GM12878 (cell line): ENCODE results near the gene ATP6V1F. TPM values are rescaled to one million over a fixed set of nuclear protein-coding genes. Genes with fewer than 3 reads are reported as not detected.
"Not testable (repeated sequence)": the region's sequence is repeated elsewhere in the genome, so short reads cannot be mapped to it uniquely, and the experiment has no call there.

Experiments
- ATAC-seq: fragments of 200-7000 bp; cut with Tn5 transposase; 3 replicates; pipeline ENCODE4 v1.9.1; 2020; ENCODE audit warnings: mild to moderate bottlenecking, moderate library complexity
- BruUV-seq: library from RNA; stranded (reverse); fragments of 400-500 nt; replicated peaks from 2 replicates; lab custom pipeline; 2021; lab: Mats Ljungman, UMichigan
- CTCF ChIA-PET: fragments of 300-600 bp; sonication (Branson Sonifier 250); formaldehyde crosslinking; extraction: SDS; loops from one replicate; lab custom pipeline; 2021; ENCODE audit warnings: inconsistent platforms; lab: Yijun Ruan, JAX
- POLR2A ChIA-PET: fragments of 350-600 bp; formaldehyde crosslinking; extraction: SDS; loops from one replicate; lab custom pipeline; 2021; ENCODE audit warnings: inconsistent platforms; lab: Charles Lee
- RAD21 ChIA-PET: fragments of 300-600 bp; sonication (Branson Sonifier 250); formaldehyde crosslinking; loops from one replicate; lab custom pipeline; 2023; ENCODE audit warnings: antibody characterized with exemption; ENCODE audit not compliant: unreplicated experiment; lab: Charles Lee
- SMC1A ChIA-PET: fragments of 300-600 bp; sonication (Branson Sonifier 250); formaldehyde crosslinking; loops from one replicate; lab custom pipeline; 2023; ENCODE audit not compliant: unreplicated experiment, uncharacterized antibody; lab: Charles Lee
- DNase-seq: peaks from one replicate; pipeline ENCODE4 v3.0.0-alpha.2; 2011; ENCODE audit warnings: low read depth, low spot score
- FAIRE-seq: peaks from 3 replicates; lab custom pipeline; 2011; peaks lifted over from hg19 to GRCh38; lab: Jason Lieb, UNC
- H2AFZ ChIP-seq: 2 replicates; pipeline ENCODE4 v1.6.0; 2011; ENCODE audit warnings: low read depth, low read length, control low read depth; ENCODE audit not compliant: control insufficient read depth
- H3K27ac ChIP-seq: 2 replicates; pipeline ENCODE4 v1.5.1; 2011; ENCODE audit warnings: control low read depth; ENCODE audit not compliant: control insufficient read depth, insufficient read depth
- H3K27me3 ChIP-seq, 2 experiments: replicated peaks in 1 of 2; 2 replicates each; pipeline versions ENCODE4 v1.6.0 to v1.6.1; 2011; ENCODE audit warnings: low read length in 1 of 2; ENCODE audit not compliant: control insufficient read depth in 2 of 2, insufficient read depth in 2 of 2
- H3K36me3 ChIP-seq, 2 experiments: 2 replicates each; pipeline ENCODE4 v1.5.1; 2011; ENCODE audit warnings: low read length in 1 of 2; ENCODE audit not compliant: control insufficient read depth in 2 of 2, insufficient read depth in 2 of 2
- H3K4me1 ChIP-seq: 2 replicates; pipeline ENCODE4 v1.6.1; 2011; ENCODE audit warnings: mild to moderate bottlenecking, low read length, moderate library complexity, mixed read lengths; ENCODE audit not compliant: control insufficient read depth, insufficient read depth
- H3K4me2 ChIP-seq: 2 replicates; pipeline ENCODE4 v1.6.0; 2011; ENCODE audit warnings: control low read depth; ENCODE audit not compliant: control insufficient read depth, insufficient read depth
- H3K4me3 ChIP-seq: fragments of 200-600 bp; sonication (generic); 2 replicates; pipeline ENCODE4 v1.5.1; 2016
- H3K79me2 ChIP-seq: 2 replicates; pipeline ENCODE4 v1.6.0; 2011; ENCODE audit warnings: low read length; ENCODE audit not compliant: control insufficient read depth, insufficient read depth
- H3K9ac ChIP-seq: 2 replicates; pipeline ENCODE4 v1.8.0; 2011; ENCODE audit warnings: low read length, control low read depth, mixed read lengths; ENCODE audit not compliant: control insufficient read depth, insufficient read depth
- H3K9me3 ChIP-seq: replicated peaks from 3 replicates; pipeline ENCODE4 v1.5.1; 2011; ENCODE audit warnings: mild to moderate bottlenecking, low read length; ENCODE audit not compliant: control insufficient read depth, insufficient read depth
- H4K20me1 ChIP-seq: 2 replicates; pipeline ENCODE4 v1.6.0; 2011; ENCODE audit not compliant: control insufficient read depth, insufficient read depth
- CEBPZ ChIP-seq: fragments of 150-350 bp; IDR thresholded peaks from 2 replicates; pipeline ENCODE4 v1.6.1; 2016; ENCODE audit warnings: low read depth, low read length
- CHD1 ChIP-seq: IDR thresholded peaks from 2 replicates; pipeline ENCODE4 v1.6.1; 2012; ENCODE audit warnings: low read depth, low read length, improper control_type of control experiment
- SUZ12 ChIP-seq: fragments of 200-600 bp; sonication (generic); IDR thresholded peaks from one replicate; pipeline ENCODE4 v1.6.1; 2018; ENCODE audit warnings: antibody characterized with exemption, mild to moderate bottlenecking; ENCODE audit not compliant: unreplicated experiment
- WGBS: methylation state at CpG from one replicate; pipeline ENCODE4 v1.1.6; 2016; ENCODE audit warnings: low lambda C conversion rate; ENCODE audit not compliant: insufficient replicate concordance, insufficient coverage; ENCODE audit errors: missing lambda C conversion rate; 5-methylcytosine and 5-hydroxymethylcytosine counted together
- in situ Hi-C: fragments of 300-500 bp; cut with MboI; formaldehyde crosslinking; loops from 9 replicates; pipeline ENCODE4 v1.14.3; 2018; ENCODE audit warnings: mixed read lengths
- intact Hi-C: fragments of 100-400 bp; cut with micrococcal nuclease; formaldehyde crosslinking; loops from one replicate; pipeline ENCODE4 v1.14.2; 2022; ENCODE audit not compliant: unreplicated experiment
- polyA plus RNA-seq, 11 experiments: library from polyadenylated mRNA; depleted of rRNA in 4 of 11; unstranded in 6 of 11; stranded (reverse) in 5 of 11; fragments of >200 nt; fragmentation: Nextera tagmentation in 4 of 11; fragmentation: Illumina TruSeq in 1 of 11; extraction: Ambion mirVana in 4 of 11; extraction: Trizol in 1 of 11; gene quantifications; 1 replicate in 1 of 11; 2 replicates in 10 of 11; pipeline versions ENCODE4 v1.2.1 to v1.2.3, GENCODE V29; 2011 to 2016; ENCODE audit warnings: inconsistent platforms in 2 of 11, missing spikeins in 2 of 11, low read depth in 1 of 11
- total RNA-seq, 4 experiments: library from RNA; depleted of rRNA in 3 of 4; stranded (reverse); fragments of >200 nt in 3 of 4; fragmentation: Illumina TruSeq in 1 of 4; extraction: Trizol in 1 of 4; gene quantifications; 2 replicates each; pipeline versions ENCODE4 v1.2.1 to v1.2.3, GENCODE V29; 2013 to 2021

Gene ATP6V1F
- total and polyA plus RNA-seq, 10 of the 15 experiments (the other 5 are each of a cell fraction or from before 2014, with no cell fraction given), result 111 to 343 (median 203) TPM

DNA sequence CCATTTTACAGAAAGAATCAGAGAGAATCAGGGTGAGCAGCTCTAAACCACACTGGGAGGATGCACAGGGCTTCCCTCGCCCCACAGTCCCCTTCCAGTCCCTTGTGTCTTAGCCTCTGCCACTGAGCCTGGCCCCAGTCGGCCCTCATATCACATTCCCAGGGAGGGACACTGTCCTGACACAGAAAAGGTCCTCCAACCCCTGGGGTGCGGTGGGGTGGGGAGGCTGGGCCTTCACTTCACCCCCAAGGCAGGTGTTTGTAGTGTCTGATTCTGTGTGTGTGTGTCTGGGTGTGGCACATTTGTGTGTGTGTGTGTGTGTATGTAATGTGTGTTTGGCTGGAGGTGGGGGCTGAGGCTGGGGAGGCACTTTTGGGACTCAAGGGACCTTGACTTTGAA lies 49.6 kb downstream of the ATP6V1F start (continued):
- TF ChIP-seq CEBPZ (no peak), SUZ12 (no peak), CHD1 (no peak)
- TF ChIP-seq, all 136 proteins: peak for 0

GRCh38 chr7:128912709-128913495 lies 50.2 kb downstream of the ATP6V1F start:
- not testable (repeated sequence) for ATAC-seq

More at GRCh38 chr7:128912709-128913495, 50.2 kb downstream of the ATP6V1F start:
- H4K20me1 ChIP-seq, intact Hi-C loops, in situ Hi-C loops, H3K79me2 ChIP-seq, BruUV-seq, H3K36me3 ChIP-seq, H2AFZ ChIP-seq, H3K4me2 ChIP-seq, H3K9ac ChIP-seq, H3K27ac ChIP-seq, FAIRE-seq, H3K4me3 ChIP-seq, DNase-seq, H3K27me3 ChIP-seq, RAD21 ChIA-PET, H3K9me3 ChIP-seq: not testable (repeated sequence)
- POLR2A ChIA-PET, result interaction anchor here (1.6 to 2.1 kb wide), 2 partner anchors 25 to 27 kb away, joined by 5 to 20 read pairs; partner anchors contain the start of gene IRF5
- SMC1A ChIA-PET, result interaction anchor here (1.8 kb wide), 1 partner anchor 24 kb away, joined by 11 read pairs; the partner anchor contains the start of gene IRF5
- WGBS, result 100% methylated on average over 2 of the region's 20 CpGs
- CTCF ChIA-PET, result interaction anchor here (1.2 to 2.5 kb wide), 2 partner anchors 27 to 178 kb away, joined by 3 to 10 read pairs; no protein-coding TSS in a partner anchor
- H3K4me1 ChIP-seq, result peaks cover 18% of the 10 kb centered on the region
